Measurements from ENCODE around the gene FAM131C.

Gene FAM131C

DNA sequence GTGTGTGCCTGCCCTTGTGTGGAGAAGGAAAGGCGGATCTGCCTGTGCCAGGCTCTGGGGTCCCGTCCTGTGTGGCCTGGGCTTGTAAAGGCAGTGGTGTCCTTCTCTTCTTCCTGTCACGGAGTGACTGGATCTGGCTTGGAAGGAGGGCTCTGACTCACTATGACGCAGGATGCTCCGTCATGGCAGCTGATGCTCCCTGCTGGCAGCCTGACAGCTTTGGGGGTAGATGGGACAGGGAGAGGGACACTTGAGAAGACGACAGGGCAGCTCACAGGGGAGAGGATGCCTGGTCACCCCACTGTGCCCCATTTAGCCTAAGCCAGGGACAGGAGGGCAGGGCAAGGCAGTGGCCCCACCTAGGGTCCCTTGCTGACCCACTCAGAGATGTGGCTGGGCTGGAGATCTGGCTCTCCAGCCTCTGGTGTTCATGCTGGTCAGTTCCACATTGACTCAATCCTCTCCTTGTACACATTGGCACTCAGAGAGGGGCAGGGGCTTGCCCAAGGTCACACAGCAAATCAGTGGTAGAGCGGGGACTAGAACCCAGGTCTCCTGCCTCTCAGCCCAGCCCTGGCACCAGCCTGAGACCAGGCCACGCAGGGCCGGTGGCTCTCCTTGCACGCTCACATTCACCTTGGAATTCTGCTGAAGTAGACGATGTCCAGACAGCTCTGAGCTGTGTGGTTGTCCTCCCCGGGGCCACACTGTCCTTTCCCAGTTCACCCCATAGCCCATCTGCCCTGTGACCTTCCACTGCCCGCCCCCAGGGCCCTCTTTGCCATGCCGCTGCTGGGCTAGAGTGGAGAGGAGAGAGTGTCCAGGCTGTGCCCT is 2.8 kb upstream of the FAM131C start (continued):
- no peak for TF ChIP-seq PRDM4 (tag by site-specific recombination; IDR thresholded peaks at IDR 0.05)

DNA sequence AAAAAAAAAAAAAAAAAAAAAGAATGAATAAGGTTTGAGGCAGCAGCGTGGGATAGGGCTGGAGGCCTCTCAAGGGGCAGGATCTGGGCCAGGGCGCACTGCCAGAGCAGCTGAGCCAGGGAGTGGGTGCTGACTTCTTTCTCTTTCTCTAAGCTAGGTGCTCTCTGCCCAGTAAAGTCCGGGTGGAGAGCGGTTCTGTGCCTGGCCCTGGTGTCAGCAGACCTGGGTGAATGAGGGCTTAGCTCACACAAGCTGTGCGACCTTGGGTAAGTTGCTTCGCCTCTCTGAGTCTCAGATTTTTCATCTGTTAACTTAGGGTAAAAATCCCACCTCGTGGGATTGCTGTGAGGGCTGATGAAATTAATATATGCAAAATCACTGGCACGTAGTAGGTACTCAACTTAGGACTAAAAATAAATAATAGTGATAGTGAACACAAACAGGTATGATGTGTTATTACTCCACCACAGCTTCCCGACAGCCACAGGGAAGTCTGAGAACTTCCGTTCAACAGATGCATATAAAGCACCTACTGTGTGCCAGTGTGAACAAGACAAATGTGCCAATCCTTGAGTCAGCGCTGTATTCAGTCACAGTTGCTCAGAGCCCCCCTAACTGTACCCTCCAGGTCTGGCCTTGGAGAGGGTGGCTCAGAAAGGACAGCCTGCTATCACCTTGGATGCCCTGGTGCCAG is 2.0 kb upstream of the FAM131C start:
- POLR2A ChIA-PET, result no interaction called here
- Histone ChIP-seq H3K4me3 (ENCODE audit: low read depth, low read length) (no peak overlapping the region), H3K36me3 (ENCODE audit: control insufficient read depth in 2 of 2, insufficient read depth in 1 of 2, low read length in 2 of 2) (no peaks in the 10 kb centered on the region), H3K4me1 (ENCODE audit: control insufficient read depth, insufficient read depth, low read length) (no peaks in the 10 kb centered on the region), H3K9me3 (ENCODE audit: control insufficient read depth, insufficient read depth, low read depth, low read length) (no peaks in the 10 kb centered on the region), H3K27ac (ENCODE audit: extremely low read depth, low read depth, low read length) (no peak overlapping the region)
- CTCF ChIA-PET, result interaction anchor here (0.6 to 2.1 kb wide), 7 partner anchors 43 to 537 kb away, joined by 3 to 7 read pairs (median 5); partner anchors contain the start of gene HSPB7
- TF ChIP-seq OSR2 (tag by site-specific recombination; IDR thresholded peaks at IDR 0.05) (no peak), ZNF274 (IDR thresholded peaks at IDR 0.05; ENCODE audit: low read length) (no peak), ZNF274 (tag by site-specific recombination; IDR thresholded peaks at IDR 0.05; ENCODE audit: borderline replicate concordance) (no peak), KLF10 (tag by site-specific recombination; IDR thresholded peaks at IDR 0.05) (no peak), ZNF768 (tag by site-specific recombination; IDR thresholded peaks at IDR 0.05) (0 out of 2 replicates have a peak, but pooled peaks have one; percentile 62)
- TF ChIP-seq, protein P1, sequence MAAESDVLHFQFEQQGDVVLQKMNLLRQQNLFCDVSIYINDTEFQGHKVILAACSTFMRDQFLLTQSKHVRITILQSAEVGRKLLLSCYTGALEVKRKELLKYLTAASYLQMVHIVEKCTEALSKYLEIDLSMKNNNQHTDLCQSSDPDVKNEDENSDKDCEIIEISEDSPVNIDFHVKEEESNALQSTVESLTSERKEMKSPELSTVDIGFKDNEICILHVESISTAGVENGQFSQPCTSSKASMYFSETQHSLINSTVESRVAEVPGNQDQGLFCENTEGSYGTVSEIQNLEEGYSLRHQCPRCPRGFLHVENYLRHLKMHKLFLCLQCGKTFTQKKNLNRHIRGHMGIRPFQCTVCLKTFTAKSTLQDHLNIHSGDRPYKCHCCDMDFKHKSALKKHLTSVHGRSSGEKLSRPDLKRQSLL (tag by site-specific recombination; IDR thresholded peaks at IDR 0.05), result no peak
- TF ChIP-seq, protein P2, sequence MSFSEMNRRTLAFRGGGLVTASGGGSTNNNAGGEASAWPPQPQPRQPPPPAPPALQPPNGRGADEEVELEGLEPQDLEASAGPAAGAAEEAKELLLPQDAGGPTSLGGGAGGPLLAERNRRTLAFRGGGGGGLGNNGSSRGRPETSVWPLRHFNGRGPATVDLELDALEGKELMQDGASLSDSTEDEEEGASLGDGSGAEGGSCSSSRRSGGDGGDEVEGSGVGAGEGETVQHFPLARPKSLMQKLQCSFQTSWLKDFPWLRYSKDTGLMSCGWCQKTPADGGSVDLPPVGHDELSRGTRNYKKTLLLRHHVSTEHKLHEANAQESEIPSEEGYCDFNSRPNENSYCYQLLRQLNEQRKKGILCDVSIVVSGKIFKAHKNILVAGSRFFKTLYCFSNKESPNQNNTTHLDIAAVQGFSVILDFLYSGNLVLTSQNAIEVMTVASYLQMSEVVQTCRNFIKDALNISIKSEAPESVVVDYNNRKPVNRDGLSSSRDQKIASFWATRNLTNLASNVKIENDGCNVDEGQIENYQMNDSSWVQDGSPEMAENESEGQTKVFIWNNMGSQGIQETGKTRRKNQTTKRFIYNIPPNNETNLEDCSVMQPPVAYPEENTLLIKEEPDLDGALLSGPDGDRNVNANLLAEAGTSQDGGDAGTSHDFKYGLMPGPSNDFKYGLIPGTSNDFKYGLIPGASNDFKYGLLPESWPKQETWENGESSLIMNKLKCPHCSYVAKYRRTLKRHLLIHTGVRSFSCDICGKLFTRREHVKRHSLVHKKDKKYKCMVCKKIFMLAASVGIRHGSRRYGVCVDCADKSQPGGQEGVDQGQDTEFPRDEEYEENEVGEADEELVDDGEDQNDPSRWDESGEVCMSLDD (tag by site-specific recombination; IDR thresholded peaks at IDR 0.05), result no peak

- CTCF ChIA-PET, result interaction anchor here (0.6 to 5.3 kb wide), 15 partner anchors 8 to 628 kb away, joined by 3 to 40 read pairs (median 6); no protein-coding TSS in a partner anchor
- no peak overlapping the region for H3K4me3 ChIP-seq (ENCODE audit: low read depth, low read length)
- no peak overlapping the region for H3K27ac ChIP-seq (ENCODE audit: extremely low read depth, low read depth, low read length)
- H3K36me3 ChIP-seq (ENCODE audit: control insufficient read depth in 2 of 2, insufficient read depth in 1 of 2, low read length in 2 of 2), result no peaks in the 10 kb centered on the region
- no peaks in the 10 kb centered on the region for H3K9me3 ChIP-seq (ENCODE audit: control insufficient read depth, insufficient read depth, low read depth, low read length)
- POLR2A ChIA-PET, result interaction anchor here (0.5 kb wide), 1 partner anchor 528 kb away, joined by 3 read pairs; no protein-coding TSS in a partner anchor
- no peaks in the 10 kb centered on the region for H3K4me1 ChIP-seq (ENCODE audit: control insufficient read depth, insufficient read depth, low read length)
- TF ChIP-seq ZSCAN4 (tag by site-specific recombination; IDR thresholded peaks at IDR 0.05) (peak; percentile 50; the same call in 1 of the 2 replicates), ZNF341 (tag by site-specific recombination; IDR thresholded peaks at IDR 0.05; ENCODE audit: low read depth) (no peak), OSR2 (tag by site-specific recombination; IDR thresholded peaks at IDR 0.05) (no peak), ZNF596 (tag by site-specific recombination; IDR thresholded peaks at IDR 0.05) (no peak), ZSCAN5A (tag by site-specific recombination; IDR thresholded peaks at IDR 0.05) (no peak), ZNF292 (tag by site-specific recombination; IDR thresholded peaks at IDR 0.05; ENCODE audit: borderline replicate concordance, low read depth) (no peak), EGR2 (tag by site-specific recombination; IDR thresholded peaks at IDR 0.05; ENCODE audit: low read depth) (peak; percentile 86), ZFHX2 (tag by site-specific recombination; conservative IDR thresholded peaks at IDR 0.05) (peak; percentile 92)
- TF ChIP-seq, protein P3, sequence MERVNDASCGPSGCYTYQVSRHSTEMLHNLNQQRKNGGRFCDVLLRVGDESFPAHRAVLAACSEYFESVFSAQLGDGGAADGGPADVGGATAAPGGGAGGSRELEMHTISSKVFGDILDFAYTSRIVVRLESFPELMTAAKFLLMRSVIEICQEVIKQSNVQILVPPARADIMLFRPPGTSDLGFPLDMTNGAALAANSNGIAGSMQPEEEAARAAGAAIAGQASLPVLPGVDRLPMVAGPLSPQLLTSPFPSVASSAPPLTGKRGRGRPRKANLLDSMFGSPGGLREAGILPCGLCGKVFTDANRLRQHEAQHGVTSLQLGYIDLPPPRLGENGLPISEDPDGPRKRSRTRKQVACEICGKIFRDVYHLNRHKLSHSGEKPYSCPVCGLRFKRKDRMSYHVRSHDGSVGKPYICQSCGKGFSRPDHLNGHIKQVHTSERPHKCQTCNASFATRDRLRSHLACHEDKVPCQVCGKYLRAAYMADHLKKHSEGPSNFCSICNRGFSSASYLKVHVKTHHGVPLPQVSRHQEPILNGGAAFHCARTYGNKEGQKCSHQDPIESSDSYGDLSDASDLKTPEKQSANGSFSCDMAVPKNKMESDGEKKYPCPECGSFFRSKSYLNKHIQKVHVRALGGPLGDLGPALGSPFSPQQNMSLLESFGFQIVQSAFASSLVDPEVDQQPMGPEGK (tag by site-specific recombination; IDR thresholded peaks at IDR 0.05), result no peak
These were observed 766 bp upstream of the FAM131C start for GRCh38 chr1:16074217-16074616.
